Fibroblast of lung (primary cell): ENCODE data around the gene CLCN7.

ENCODE experiments used
- EZH2 ChIP-seq: IDR thresholded peaks from 2 replicates; pipeline ENCODE4 v1.5.1; 2012; ENCODE audit warnings: low read length, control low read depth, mild to moderate bottlenecking; ENCODE audit errors: missing control alignments
- TF ChIP-seq, protein P1 (sequence below), 2 donors: IDR thresholded peaks in 1 of 2; conservative IDR thresholded peaks in 1 of 2; 1 replicate in 1 of 2; 2 replicates in 1 of 2; pipeline ENCODE4 v1.5.1; 2011 to 2012; ENCODE audit warnings: low read length in 2 of 2, control low read depth in 1 of 2, inconsistent platforms in 1 of 2, low read depth in 1 of 2, mild to moderate bottlenecking in 1 of 2

DNA sequence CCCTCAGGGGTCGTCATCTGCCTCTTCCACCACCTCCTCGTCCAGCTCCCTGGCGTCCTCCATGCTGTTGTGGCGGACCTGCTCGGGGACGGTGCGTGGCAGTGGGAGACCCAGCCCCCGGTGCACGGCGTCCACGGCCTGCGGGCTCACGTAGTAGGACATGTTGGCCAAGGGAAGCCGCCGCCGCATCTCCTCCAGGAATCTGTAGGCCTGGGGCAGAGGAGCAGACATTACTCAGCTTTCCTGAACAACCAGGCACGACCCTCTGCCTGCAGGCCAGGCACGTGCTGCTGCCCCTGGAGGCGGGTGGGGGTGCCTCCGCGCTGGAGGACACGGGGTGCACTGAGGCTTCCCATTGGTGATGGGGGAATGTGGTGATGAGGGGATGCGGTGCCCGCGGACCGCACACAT, 36.1 kb upstream of the CLCN7 start:
- TF ChIP-seq, protein P1, sequence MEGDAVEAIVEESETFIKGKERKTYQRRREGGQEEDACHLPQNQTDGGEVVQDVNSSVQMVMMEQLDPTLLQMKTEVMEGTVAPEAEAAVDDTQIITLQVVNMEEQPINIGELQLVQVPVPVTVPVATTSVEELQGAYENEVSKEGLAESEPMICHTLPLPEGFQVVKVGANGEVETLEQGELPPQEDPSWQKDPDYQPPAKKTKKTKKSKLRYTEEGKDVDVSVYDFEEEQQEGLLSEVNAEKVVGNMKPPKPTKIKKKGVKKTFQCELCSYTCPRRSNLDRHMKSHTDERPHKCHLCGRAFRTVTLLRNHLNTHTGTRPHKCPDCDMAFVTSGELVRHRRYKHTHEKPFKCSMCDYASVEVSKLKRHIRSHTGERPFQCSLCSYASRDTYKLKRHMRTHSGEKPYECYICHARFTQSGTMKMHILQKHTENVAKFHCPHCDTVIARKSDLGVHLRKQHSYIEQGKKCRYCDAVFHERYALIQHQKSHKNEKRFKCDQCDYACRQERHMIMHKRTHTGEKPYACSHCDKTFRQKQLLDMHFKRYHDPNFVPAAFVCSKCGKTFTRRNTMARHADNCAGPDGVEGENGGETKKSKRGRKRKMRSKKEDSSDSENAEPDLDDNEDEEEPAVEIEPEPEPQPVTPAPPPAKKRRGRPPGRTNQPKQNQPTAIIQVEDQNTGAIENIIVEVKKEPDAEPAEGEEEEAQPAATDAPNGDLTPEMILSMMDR (conservative IDR thresholded peaks at IDR 0.05 in 1 of 2, IDR thresholded peaks at IDR 0.05 in 1 of 2; ENCODE audit: low read depth in 1 of 2, low read length in 2 of 2): no peak
- no peak for TF ChIP-seq EZH2
